ENCODE measurements around the gene MAP4K4.

The MAP4K4 gene

DNA sequence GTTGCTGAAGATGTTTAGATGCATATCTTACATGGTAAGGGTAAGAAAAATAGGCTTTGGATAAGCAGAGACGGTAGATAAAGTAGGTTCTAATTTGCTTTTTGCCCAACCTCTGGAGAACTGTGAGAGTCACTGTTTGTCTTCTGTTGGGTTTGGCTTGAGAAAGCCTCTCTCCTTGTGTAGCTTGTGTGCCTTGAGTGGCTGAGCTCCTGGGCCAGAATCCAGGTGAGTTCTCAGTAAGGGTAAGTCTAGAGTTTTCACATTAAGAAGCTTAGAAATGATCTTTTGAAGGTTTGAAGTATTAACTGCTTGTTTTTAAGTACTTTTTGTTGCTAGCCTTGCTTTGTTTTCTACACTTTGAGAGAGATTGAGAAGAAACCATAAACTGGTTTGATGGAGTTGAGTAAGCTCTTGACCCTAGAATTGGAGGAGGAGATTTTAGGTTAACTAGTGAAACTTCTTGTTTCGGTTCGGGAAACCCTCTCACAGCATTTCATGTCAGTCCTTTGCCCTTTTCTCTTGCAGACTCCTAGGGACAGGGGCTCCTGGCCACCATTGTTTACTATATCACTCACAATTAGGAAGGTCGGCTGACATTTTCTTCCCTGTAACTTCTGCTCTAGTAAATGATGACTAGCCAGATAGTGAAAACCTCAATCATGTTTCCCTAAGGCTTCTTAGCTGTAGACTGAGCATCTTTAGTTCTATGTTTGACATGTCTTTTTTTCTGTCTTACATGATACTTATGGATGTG lies 26.0 kb downstream of the MAP4K4 start:
- no peak for DNase-seq

DNA sequence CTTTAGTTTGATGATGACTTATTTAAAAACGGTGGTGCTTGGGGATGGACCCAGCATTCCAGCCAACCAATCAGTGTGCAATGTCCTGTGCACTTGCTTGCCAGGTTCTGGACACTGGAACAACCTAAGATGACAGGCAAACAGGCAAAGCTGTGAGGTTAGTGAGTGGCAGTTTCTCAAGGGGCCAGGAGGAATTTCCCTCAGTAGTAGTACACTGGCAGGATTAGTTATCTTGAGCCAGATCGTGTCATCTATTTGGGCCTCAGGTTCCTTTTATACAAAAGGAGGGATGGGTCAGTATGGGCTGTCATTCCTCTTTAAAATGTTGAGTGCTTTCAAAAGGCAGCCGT lies 26.6 kb downstream of the MAP4K4 start:
- DNase-seq: no peak

DNA sequence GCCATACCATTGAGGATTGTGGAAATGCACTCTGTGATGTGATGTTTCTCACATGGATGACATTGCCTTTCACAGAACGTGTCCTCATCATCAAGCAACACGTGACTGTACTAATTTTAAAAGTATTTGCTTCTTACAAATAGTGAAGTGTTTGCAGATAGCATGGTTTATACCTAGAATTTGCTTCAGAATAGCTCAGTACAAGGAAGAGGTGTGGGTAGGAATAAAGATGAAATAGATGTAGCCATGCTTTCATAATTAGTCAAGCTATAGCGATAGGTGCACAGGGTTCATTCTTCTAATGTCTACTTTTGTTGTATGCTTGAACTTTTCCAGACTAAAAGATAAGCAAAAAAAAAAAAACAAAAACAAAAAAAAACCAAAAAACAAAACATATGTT lies 27.5 kb downstream of the MAP4K4 start:
- no peak for DNase-seq

DNA sequence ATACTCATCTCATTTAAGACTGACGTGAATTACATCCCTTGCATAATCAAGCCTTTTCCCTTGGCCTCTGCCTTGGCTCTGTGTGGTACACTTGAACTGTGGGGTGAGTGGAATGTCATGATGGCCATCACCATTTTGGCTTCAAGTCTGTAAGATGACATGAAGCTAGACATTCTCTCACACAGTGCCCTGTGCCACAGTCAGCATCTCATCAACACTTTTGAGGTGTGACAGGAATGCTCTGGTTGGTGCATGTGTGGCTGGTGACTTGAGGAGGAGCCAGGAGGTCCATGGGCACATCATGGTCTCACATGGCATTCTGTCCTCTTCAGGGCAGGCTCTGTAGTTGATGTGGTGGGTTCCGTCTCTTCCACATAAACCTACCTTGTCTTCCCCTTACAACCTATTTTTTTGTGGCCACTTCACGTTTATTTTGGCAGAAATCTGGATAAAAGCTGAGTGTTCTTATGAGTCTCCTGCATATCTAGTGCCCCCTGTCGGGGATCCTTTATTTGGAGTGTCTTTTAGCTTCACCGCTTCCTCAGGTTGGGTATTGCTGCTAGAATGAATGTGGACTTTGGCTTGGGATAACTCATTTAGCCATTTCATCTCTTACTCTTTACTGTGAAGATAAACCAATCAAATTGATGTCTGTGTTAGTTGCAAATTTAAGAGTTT lies 28.1 kb downstream of the MAP4K4 start:
- peak; percentile 24 for DNase-seq

DNA sequence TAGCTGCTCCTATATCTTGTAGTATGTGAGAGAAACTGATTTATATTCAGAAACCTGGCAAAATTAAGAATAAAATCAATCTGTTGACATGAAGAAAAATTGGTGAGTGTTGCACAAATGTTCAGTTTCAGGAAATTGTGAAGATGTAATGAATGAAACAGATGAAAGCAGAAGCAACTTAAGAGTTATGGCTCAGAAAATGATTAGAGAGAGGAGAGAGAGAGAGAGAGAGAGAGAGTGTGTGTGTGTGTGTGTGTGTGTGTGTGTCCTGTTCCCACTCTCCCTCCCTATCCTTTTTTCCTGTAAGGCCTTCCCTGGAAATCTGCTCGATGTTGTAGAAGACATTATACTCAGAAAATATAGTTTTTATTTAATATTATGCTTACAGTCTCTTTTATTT lies 31.4 kb downstream of the MAP4K4 start:
- DNase-seq: no peak

DNA sequence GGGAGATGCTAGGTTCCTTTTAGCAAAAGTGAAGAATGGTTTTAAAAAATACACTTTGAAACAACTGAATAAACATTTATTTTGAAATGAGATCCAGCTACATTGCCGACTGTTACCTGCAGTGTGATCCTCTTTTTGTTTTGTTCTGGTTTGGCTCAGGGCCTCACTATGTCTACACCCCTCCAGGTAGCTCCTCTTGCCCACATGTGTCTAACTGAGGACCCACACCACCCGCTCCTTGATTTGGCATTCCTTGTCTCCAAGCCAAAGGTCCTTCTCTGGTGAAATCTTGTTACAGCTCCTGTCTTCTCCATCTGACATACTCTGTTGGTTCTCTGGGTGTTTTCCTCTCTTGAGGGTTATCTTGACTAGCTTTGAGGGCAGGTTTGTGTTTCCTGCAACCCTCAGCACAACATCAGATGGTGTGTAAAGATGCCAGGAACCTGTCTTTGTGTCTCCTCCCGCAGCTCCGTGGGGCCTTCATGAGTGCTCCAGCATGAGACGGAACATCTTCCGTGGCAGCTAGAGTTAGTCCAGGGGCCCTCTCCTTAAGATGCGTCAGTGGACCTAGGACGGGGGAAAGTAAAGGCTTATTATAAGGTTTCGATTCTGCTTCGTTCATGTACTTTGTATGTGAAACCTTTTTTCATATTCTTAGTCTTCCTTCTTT lies 32.1 kb downstream of the MAP4K4 start:
- DNase-seq: no peak

DNA sequence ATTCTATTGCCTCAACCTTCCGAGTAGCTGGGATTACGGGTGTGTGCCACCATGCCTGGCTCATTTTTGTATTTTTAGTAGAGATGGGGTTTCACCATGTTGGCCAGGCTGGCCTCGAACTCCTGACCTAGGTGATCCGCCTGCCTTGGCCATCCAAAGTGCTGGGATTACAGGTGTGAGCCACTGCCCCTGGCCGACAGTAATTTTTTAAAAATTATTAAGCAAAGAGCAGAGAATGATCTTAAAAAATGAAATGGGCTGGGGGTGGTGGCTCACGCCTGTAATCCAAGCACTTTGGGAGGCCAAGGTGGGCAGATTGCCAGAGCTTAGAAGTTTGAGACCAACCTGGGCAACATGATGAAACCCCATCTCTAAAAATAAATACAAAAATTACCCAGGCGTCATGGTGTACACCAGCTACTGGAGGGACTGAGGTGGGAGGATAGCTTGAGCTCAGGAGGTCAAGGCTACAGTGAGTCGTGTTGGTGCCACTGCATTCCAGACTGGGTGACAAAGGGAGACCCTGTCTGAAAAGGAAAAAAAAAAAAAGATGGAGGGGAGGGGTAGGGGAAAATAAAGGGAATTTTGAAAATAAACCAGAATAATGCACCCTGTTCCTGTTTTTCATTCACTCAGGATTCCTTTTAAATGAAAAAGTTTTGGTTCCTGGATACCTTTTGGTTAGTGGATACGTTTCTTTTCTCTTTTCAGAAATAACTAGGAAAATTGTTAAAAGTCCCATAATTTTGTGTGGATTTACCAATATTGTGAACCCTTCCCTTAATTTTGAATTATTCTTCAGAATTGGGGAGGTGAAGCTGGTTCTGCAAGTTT lies 33.9 kb downstream of the MAP4K4 start:
- DNase-seq: no peak

DNA sequence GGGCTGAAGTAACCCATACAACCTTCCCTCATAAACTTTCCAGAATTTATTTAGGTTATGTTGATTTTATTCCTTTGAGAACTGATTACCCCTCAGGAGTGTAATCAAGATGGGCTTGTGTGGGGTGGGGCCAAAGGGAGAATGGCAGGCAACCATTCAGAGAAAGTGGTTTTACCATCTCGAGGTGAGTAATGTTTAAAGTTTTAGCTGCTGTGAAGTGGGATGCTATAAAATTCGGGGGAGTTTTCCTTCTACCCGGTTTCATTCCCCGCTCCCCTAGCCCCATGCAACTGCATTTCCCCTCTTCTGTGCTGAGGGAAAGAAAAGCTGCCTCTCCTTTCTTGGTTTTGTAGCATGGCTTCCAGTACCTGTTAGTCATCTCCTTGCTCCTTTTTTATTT lies 34.7 kb downstream of the MAP4K4 start:
- no peak for DNase-seq

DNA sequence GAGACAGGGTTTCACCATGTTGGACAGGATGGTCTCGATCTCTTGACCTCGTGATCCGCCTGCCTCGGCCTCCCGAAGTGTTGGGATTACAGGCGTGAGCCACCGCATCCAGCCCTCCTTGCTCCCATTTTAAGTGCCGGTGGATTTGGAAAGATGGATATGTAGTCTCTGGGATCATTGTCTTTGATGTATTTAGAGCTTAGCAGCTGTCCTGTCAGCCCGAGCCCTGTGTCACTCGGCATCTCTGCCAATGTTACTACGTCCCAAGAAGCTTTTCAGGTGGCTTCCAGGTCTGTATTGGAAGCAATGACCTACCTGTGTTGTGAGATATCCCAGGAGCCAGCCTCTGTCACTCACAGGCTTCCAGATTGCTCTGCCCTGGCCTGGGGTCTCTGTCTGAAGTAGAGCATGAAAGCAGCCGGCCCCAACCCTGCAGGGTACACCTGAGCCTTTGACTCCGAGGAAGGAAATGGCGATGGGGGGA lies 35.3 kb downstream of the MAP4K4 start:
- no peak for DNase-seq

DNA sequence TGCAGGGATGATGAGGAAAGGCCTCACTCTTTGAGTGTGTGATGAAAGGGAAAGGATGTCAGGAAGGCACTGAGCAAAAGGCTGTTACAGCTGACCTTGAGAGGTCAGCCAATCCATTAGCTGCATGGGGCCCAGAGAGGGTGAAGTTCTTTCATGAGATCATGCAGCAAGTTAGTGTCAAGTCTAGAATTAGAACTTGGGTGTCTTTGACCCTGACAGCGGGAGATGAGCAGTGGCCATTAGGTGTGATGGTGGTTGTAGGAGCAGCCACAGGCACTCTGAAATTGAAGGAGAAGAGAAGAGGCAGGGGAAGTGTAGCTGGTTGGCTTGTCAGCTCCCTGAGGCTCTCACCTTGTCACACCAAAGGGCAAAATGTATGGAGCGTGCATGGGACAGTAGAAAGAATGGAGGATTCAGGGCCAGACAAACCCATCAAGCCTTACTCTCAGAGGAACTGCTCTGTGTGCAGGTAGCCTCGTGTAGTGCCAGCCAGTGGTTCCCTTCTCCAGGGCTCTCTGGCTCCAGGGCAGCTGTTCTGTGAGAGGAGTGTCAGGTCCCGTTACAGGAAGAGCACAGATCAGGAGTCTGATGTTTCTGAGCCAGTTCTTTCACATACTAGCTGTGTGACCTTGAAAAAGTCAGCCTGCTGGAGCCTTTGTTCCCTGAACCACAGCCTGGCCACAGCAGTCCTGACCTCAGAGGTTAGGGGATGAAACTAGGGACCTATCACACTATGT lies 35.9 kb downstream of the MAP4K4 start:
- no peak for DNase-seq

DNA sequence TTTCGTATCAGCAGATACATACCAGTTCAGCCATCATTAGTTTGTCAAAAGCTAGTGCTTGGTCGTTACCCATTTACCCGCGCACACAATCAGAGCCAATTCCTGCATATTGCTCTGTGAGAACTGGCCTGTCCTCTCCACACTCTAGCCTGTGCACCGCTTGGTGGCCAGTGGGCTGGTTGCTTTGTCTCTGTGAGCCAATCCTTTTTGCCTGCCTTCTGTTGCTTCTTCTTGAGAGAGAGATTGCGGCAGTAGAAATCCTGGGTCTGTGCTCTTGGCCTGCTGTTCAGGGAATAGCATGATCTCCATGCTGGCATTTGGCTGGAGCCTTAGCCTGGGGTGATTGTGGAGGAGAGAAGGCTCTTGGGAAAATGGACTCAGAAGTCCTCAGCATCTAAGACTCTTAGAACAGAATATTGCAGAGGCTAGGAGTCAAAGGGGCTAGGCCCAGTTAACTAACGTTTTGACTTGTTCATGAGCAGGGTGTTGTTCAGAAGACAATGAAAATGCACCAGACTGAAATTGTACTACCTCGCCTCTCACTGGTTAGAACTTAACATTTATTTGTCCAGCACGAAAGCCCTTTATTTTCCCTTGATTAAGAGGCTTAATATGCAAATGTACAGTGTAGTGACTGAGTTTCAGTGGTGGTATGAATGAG lies 37.1 kb downstream of the MAP4K4 start:
- DNase-seq: no peak

DNA sequence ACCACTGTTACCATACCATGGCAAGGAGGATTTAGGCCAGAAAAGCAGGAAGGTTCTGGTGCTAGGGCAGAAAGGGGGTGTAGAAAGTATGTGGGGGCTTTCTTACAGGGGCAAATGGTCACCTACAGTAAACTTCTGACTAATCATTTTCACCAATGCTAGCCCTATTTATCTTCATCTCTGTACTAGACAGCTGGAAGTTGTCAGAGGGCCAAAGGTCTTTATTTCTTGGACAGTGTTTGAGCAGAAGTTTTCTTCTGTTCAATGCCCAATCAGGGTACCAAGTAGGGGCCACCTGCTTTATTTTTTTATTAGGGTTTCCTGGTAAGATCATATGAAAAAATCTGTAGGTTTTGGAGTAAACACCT lies 37.6 kb downstream of the MAP4K4 start:
- no peak for DNase-seq

DNA sequence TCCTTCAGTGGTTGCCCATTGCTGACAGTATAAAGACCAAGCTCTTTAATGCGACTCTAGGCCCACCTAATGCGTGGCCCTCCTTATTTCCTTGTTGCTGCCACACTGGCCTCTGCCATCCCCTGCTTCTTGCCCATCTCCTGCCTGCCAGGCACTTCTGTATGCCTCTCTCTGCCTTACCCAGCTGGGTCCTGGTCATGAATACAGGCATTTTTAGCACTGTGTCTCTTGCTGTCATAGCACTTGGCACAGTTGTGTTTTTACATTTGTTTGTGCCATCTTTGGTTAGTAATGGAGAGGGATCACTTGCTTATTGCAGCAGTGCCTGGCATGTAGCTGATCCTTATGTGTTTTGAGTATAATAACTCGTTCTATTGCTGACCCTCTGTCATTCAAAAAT lies 38.7 kb downstream of the MAP4K4 start:
- DNase-seq: no peak

DNA sequence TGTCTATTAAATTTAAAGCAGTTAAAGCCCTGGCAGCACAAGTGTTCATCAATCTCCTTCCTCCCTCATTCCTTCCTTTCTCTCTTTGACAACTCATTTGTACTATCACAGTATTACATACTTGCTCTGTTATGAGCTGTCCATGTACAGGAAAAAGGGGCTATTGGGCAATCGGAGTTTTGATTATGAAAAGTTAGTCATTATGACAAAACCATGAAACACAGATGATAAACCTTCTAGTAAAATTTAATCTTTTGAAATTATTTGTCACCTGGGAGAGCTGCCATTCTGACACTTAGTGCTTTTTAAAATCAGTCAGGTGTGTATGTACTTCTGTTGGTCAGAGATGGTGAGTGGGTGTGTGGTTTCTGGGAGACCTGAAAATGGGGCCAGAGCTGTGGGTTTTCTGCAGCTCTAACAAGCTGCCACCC lies 39.4 kb downstream of the MAP4K4 start:
- no peak for DNase-seq

DNA sequence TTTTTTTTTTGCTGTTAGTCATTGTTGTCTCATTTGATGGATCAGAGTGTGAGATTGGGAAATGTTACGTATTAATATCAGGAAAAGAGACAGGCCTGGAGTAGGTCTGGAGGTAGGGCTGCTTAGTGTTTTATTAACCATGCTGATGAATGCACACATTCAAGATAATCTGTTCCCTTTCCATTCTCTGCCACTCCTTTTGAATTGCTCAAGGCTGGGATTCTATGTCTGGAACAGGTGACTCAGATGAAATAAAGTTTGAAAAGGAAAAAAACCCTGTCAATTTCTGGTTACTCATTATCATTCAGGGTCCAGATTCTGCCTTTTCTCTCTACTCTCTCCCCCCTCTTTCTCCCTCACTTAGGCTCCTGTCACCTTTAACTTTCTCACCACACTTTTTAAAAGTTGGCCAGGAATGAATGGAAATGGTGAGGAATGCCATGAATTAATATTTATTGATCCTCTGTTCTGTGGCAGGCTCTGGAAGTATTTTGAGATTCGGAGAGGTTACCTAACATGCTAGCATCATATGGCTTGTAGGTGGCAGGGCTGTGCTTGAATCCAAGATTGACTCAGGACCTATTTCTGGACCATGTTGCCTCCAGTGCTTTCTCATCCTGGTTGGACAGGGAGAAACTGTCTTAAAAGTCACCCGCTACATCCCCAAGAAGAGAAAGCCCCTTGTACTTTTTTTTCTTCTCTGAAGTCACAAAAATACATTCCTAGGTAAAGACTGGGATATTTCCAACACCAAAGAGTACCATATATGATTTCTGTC lies 40.2 kb downstream of the MAP4K4 start:
- no peak for DNase-seq

DNA sequence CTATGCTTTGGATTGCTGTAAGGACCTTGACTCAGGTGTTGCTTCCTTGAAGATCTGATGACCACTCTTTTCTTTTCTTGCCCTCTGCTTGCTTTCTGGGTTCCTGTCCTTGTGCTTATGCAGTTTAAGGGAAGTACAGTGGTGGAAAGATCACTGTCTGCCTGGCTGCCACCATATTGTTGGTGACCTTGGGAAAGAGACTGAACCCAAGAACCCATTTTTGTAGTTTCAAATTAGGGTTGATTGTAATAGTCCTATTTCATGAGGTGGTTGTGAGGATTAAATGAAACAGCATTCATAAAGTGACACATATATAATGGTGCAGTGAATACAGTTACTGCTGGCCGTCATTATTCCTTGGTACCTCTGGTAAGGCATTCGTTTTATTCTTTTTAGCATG lies 41.1 kb downstream of the MAP4K4 start:
- no peak for DNase-seq

DNA sequence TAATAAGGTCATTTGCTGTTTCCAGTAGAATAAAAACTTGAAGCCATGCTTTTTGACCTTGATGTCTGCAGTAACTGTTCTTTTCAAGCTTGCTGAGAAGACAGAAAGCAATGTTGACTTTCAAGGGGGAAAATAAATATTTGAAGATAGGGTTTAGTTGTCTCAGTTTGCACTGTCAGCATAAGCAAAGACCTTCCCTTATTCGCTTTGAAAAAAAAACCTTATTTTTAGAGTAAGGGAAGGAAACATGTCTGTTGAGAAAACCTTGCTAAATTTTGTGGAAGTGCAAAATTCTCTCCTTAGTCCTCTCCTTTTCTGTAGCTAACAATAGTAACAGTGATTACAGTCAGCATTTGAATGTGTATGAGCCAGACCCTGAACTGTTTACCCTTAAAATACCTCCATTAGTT lies 43.1 kb downstream of the MAP4K4 start:
- no peak for DNase-seq

DNA sequence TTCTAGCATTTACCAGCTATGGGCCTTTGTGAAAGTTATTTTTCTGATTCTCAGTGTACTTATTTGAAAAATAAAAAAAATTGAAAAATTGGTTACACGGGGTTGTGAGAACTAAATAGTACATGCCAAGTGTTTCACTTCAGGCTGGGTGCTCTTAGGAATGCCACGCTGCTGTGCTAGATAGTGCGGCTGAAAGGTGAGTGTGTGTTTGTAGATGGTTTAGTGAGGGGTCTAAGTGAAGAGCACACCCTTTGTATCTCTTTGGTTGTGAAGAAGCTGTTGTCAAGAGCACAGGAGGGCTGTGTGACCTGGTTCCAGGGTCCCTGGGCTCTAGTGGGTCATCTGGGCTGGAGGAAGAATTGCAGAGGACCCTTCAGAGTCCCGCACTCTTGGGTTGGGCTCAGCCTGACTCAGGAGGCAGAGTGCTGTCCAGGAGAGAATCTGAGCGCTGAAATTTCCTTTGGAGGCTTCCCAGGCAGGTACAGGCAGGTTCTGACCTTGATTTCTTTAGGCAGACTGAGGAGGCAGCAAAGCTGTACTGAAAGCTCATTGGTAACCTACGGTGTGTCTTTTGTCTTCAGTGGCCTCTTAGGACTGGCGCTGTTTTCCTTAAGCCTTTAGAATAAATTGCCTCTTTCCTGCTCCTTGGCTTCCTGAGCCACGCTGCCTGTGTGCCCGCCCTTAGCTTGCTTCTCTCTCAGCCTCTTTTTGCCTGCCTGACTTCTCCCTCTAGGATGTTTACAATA lies 44.4 kb downstream of the MAP4K4 start:
- no peak for DNase-seq

DNA sequence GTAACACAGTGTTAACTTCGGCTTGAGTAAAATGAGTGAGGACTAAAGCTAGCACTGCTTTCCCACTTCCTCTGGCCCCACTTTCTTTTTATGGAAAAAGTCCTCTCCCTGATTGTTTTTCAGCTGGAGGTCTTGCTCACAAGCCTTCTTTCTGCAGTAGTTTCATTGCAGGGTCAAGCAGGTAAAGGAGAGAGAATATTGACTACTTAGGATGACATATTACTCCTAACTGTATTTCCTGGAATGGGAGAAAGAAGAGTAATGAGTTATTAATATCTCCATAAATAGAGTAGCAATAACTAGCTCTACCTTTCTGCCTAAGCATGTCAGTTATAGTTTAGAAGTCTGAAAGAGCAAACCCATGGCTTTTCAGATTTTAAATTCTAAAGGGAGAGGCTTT lies 45.0 kb downstream of the MAP4K4 start:
- no peak for DNase-seq

DNA sequence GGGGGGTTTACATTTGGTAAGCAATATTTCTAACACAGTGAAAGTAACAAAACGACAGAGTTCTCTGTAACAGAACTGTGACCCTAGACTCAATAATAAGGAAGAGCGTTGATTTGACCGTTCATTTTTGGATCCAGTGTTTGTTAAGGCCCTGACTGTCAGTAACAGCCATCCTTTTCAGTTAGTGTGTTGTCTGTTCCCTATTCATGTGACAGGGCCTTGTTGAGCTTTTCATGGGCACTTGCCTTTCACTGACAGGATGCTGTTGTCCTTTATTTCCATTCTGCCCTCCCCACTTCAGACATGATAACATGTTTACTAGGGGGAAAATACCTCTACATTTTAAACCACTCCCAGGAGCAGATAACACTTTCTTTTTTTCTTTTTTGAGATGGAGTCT lies 45.8 kb downstream of the MAP4K4 start:
- no peak for DNase-seq

Data from OCI-M1 (cell line).